ENCODE data around the gene RHOG.
A peak's percentile ranks its signal among the peaks of the same experiment; 100 is the strongest.
"Not testable (repeated sequence)": the region's sequence is repeated elsewhere in the genome, so short reads cannot be mapped to it uniquely, and the experiment has no call there.

Gene RHOG

DNA sequence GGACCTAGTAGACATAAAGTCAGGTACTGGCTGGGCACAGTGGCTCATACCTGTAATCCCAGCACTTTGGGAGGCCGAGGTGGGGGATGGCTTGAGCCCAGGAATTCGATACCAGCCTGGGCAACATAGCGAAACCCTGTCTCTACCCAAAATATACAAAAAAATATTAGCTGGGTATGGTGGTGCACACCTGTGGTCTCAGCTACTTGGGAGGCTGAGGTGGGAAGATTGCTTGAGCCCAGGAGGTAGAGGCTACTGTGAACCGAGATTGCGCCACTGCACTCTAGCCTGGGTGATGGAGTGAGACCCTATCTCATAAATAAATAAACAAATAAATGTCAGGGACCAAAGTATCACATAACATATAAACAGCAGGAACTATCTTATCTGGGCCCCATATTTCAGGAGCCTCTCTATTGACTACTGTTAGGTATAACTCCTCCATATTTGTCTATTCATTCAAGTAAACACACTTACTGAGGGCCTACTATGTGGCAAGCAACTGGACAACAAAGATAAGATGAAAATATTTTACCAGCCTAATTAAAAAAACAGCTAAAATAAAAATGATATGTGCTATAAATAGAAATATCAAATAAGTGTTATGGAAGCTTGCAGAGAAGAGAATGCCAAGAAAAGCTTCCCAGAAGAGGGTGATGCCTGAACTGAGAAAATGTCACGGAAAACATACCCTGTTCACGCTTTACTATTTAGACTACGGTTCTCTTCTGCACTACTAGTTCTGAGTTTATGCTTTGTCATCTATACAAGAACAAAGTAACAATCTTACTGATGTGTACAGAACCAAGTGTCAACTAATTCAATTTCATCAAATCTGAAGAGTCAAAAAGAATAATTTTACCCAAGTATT, 45.4 kb downstream of the RHOG start:
- peak overlapping the region; percentile 70 for H3K4me3 ChIP-seq (ENCODE audit: low read depth, low read length)
- DNase-seq (ENCODE audit: low read depth): no peak

DNA sequence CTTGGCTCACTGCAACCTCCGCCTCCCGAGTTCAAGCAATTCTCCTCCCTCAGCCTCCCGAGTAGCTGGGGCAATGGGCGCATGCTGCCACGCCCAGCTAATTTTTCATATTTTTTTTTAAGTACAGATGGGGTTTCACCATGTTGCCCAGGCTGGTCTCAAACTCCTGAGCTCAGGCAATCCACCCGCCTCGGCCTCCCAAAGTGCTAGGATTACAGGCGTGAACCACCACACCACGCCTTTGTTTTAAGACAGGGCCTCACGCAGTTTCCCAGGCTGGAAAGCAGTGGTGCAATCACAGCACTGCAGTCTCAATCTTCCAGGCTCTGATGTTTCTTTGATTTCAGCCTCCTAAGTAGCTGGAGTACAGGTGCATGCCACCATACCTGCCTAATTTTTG, 46.4 kb downstream of the RHOG start:
- H3K4me3 ChIP-seq (ENCODE audit: low read depth, low read length); DNase-seq (ENCODE audit: low read depth): not testable (repeated sequence)

DNA sequence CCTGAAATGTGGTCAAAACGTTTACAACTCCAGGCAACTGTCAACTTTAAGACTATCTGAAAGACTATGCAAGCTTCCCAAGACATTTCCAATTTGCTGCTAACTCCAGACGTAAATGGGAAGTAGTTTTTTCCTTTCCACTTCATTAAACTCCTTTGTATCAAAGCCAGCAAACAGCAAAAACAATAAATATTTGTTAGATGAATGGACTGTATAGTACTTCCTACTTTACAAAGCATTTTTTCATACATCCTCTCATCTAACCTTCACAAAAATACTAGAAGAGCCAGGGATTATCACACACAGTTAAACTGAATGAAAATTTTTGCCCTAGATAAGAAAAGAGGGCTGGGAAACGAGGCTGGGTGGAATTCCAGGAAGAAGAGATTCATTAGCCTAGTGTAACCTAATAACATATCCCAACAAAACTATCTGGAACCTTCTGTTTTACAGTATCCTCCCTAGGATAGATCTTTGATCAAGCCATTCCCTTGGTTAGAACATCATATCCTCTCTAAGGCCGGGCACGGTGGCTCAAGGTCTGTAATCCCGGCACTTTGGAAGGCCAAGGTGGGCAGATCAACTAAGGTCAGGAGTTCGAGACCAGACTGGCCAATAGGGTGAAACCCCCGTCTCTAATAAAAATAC, 53.9 kb downstream of the RHOG start:
- DNase-seq (ENCODE audit: low read depth): no peak
- no peak overlapping the region for H3K4me3 ChIP-seq (ENCODE audit: low read depth, low read length)

DNA sequence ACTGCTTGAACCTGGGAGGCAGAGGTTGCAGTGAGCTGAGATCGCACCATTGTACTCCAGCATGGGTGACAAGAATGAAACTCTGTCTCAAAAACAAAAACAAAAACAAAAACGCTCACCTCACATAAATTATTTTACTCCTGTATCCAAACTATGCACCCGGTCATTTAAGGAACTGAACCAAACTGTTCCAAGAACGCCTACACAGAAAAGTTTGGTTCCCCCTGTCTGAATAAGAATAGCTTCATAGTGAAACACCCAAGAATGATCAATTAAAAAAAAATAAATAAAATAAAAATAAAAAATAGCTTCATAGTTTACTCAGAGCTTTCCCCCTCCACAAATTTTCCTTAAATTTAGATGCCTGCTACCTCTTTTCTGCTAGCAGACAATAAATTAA, 57.1 kb downstream of the RHOG start:
- H3K4me3 ChIP-seq (ENCODE audit: low read depth, low read length): no peak overlapping the region
- no peak for DNase-seq (ENCODE audit: low read depth)

DNA sequence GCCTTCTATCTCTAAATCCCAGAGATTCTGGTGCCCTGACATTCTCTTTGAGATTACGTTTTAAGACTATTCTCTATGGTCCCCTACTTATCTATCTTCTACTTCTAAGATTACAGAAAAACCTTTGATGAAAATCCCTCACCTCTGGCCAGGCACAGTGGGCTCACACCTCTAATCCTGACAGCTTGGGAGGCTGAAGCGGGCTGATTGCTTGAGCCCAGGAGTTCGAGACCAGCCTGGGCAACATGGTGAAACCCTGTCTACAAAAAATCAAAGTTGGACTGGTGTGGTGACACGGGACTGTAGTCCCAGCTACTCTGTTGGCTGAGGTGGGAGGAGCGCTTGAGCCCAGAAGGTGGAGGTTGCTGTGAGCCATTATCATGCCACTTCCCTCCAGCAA, 57.8 kb downstream of the RHOG start:
- DNase-seq (ENCODE audit: low read depth): no peak
- no peak overlapping the region for H3K4me3 ChIP-seq (ENCODE audit: low read depth, low read length)

DNA sequence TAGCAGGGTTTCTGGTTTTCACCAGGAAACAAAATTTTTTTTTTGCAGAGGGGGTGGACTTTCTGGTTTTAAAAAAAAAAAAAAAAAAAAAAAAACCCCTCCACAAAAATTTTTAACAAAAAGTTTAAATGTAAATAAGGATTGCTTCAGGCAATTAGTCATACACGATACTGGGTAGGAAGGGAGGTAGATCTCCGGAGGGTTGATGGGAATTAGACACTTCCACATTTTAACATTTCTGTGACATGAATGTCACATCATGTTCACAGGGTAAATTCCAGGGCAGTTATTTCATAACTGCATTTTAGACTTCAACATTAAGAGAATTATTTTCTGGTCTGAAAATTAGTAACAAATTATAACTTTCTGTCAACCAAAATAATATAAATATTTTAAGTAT, 59.3 kb downstream of the RHOG start:
- no peak for DNase-seq (ENCODE audit: low read depth)
- no peak overlapping the region for H3K4me3 ChIP-seq (ENCODE audit: low read depth, low read length)
